HepG2 (cell line): Measurements from ENCODE around the gene PPM1G. TPM values are rescaled to one million over a fixed set of nuclear protein-coding genes. Genes with fewer than 3 reads are reported as not detected.

ENCODE experiments used
- CENPT ChIP-seq: sonication (generic); formaldehyde crosslinking; IDR thresholded peaks from 2 replicates; pipeline ENCODE4 v1.8.0; 2022; ENCODE audit warnings: low read depth, mild to moderate bottlenecking, moderate library complexity, missing genetic modification reagents
- NFE2L1 ChIP-seq: sonication (generic); formaldehyde crosslinking; IDR thresholded peaks from 2 replicates; pipeline ENCODE4 v1.4.0; 2020; ENCODE audit warnings: missing genetic modification reagents, mild to moderate bottlenecking, borderline replicate concordance
- TAF1 ChIP-seq: sonication (generic); formaldehyde crosslinking; IDR thresholded peaks from 2 replicates; pipeline ENCODE4 v1.4.0; 2020; ENCODE audit warnings: missing genetic modification reagents
- TCF7 ChIP-seq: sonication (generic); IDR thresholded peaks from 2 replicates; pipeline ENCODE4 v1.6.1; 2016; ENCODE audit warnings: antibody characterized with exemption, low read depth
- TOE1 ChIP-seq: sonication (generic); formaldehyde crosslinking; IDR thresholded peaks from 2 replicates; pipeline ENCODE4 v1.4.0; 2020; ENCODE audit warnings: mild to moderate bottlenecking, missing genetic modification reagents
- YEATS4 ChIP-seq: sonication (generic); formaldehyde crosslinking; IDR thresholded peaks from 2 replicates; pipeline ENCODE4 v1.4.0; 2020; ENCODE audit warnings: missing genetic modification reagents, borderline replicate concordance
- ZBTB38 ChIP-seq: sonication (generic); formaldehyde crosslinking; IDR thresholded peaks from 2 replicates; pipeline ENCODE4 v1.5.1; 2020; ENCODE audit warnings: mild to moderate bottlenecking, missing genetic modification reagents
- ZNF619 ChIP-seq: sonication (generic); formaldehyde crosslinking; IDR thresholded peaks from 2 replicates; pipeline ENCODE4 v1.4.0; 2020; ENCODE audit warnings: mild to moderate bottlenecking, missing genetic modification reagents
- ZNF670 ChIP-seq: sonication (generic); formaldehyde crosslinking; IDR thresholded peaks from 2 replicates; pipeline ENCODE4 v1.8.0; 2022; ENCODE audit warnings: mild to moderate bottlenecking, missing genetic modification reagents, borderline replicate concordance
- ZNF788 ChIP-seq: sonication (generic); formaldehyde crosslinking; IDR thresholded peaks from 2 replicates; pipeline ENCODE4 v1.5.0; 2020; ENCODE audit warnings: mild to moderate bottlenecking, missing genetic modification reagents, borderline replicate concordance
- polyA plus RNA-seq, 8 experiments: library from polyadenylated mRNA; depleted of rRNA in 3 of 8; stranded (reverse) in 7 of 8; unstranded in 1 of 8; fragments of >200 nt; fragmentation: Illumina TruSeq in 4 of 8; extraction: Trizol in 4 of 8; gene quantifications; 2 replicates each; pipeline versions ENCODE4 v1.2.1 to v1.2.3, GENCODE V29; 2011 to 2016; ENCODE audit warnings: low read depth in 4 of 8, missing spikeins in 1 of 8, mixed read lengths in 1 of 8; ENCODE audit not compliant: insufficient read depth in 1 of 8
- total RNA-seq, 5 experiments: library from RNA; depleted of rRNA; stranded (reverse); fragments of >200 nt; fragmentation: Illumina TruSeq; extraction: Trizol; gene quantifications; 2 replicates each; pipeline ENCODE4 v1.2.3, GENCODE V29; 2016; ENCODE audit warnings: low read depth in 1 of 5
- TF ChIP-seq, protein P1 (sequence below): sonication (generic); formaldehyde crosslinking; IDR thresholded peaks from 2 replicates; pipeline ENCODE4 v1.4.0; 2020; ENCODE audit warnings: mild to moderate bottlenecking, missing genetic modification reagents, borderline replicate concordance
- TF ChIP-seq, protein P2 (sequence below): sonication (generic); formaldehyde crosslinking; IDR thresholded peaks from 2 replicates; pipeline ENCODE4 v1.5.0; 2020; ENCODE audit warnings: missing genetic modification reagents
- TF ChIP-seq, protein P3 (sequence below): sonication (generic); formaldehyde crosslinking; IDR thresholded peaks from 2 replicates; pipeline ENCODE4 v1.9.0; 2021; ENCODE audit warnings: mild to moderate bottlenecking, missing genetic modification reagents
- TF ChIP-seq, protein P4 (sequence below): sonication (generic); formaldehyde crosslinking; IDR thresholded peaks from 2 replicates; pipeline ENCODE4 v1.8.0; 2022; ENCODE audit warnings: missing genetic modification reagents, mild to moderate bottlenecking, borderline replicate concordance

PPM1G gene
- total and polyA plus RNA-seq, 2 of the 13 experiments (the other 11 are each of a cell fraction or from before 2014, with no cell fraction given): 58.2 to 213 TPM

DNA sequence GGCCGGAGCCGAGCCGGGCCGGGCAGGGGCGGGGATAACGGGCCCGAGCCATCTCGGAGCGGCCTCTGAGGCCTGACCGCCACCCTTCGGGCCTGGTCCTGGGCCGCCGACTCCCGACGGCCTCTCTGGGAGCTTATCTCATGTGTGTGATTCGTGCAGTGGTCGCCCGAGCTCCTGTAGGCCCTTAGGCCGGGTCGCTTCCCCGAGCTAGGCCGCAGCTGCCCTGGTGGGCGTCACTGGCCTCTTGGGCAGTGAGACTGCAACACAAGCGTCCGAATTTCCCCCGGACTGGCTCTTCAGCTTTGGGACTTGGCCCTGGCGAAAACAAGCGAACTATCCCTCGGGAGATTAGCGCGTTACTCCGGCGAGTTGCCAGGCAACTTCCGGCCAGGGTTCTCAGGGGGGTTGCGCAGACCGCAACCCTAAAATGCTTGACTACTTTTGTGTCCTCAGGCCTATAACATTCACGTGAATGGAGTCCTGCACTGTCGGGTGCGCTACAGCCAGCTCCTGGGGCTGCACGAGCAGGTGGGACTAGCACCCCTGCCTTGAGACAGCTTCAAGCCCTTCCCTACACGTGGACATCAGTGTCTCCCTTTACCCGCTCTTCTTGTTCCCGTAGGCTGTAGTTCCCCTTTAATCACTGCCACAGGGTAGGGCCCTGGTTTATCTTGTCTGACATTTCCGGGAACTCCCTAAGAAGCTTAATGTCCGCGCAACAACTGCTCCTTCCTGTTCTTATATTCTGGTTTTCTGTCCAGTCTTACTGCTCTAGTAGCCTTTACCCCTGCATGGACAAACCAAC is 38.4 kb downstream of the PPM1G start (continued):
- TF ChIP-seq, protein P1, sequence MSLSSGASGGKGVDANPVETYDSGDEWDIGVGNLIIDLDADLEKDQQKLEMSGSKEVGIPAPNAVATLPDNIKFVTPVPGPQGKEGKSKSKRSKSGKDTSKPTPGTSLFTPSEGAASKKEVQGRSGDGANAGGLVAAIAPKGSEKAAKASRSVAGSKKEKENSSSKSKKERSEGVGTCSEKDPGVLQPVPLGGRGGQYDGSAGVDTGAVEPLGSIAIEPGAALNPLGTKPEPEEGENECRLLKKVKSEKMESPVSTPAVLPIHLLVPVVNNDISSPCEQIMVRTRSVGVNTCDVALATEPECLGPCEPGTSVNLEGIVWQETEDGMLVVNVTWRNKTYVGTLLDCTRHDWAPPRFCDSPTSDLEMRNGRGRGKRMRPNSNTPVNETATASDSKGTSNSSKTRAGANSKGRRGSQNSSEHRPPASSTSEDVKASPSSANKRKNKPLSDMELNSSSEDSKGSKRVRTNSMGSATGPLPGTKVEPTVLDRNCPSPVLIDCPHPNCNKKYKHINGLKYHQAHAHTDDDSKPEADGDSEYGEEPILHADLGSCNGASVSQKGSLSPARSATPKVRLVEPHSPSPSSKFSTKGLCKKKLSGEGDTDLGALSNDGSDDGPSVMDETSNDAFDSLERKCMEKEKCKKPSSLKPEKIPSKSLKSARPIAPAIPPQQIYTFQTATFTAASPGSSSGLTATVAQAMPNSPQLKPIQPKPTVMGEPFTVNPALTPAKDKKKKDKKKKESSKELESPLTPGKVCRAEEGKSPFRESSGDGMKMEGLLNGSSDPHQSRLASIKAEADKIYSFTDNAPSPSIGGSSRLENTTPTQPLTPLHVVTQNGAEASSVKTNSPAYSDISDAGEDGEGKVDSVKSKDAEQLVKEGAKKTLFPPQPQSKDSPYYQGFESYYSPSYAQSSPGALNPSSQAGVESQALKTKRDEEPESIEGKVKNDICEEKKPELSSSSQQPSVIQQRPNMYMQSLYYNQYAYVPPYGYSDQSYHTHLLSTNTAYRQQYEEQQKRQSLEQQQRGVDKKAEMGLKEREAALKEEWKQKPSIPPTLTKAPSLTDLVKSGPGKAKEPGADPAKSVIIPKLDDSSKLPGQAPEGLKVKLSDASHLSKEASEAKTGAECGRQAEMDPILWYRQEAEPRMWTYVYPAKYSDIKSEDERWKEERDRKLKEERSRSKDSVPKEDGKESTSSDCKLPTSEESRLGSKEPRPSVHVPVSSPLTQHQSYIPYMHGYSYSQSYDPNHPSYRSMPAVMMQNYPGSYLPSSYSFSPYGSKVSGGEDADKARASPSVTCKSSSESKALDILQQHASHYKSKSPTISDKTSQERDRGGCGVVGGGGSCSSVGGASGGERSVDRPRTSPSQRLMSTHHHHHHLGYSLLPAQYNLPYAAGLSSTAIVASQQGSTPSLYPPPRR (CRISPR knock-in tag): no peak
- no peak for TF ChIP-seq ZBTB38 (CRISPR knock-in tag)
- TF ChIP-seq, protein P2, sequence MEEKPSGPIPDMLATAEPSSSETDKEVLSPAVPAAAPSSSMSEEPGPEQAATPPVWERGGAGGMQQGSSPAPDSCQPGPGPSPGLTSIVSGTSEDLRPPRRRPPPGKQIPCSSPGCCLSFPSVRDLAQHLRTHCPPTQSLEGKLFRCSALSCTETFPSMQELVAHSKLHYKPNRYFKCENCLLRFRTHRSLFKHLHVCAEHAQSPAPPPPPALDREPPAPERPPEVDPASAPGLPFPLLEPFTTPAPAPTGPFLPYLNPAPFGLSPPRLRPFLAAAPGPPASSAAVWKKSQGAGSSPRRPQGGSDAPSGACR (CRISPR knock-in tag): peak; percentile 4; the same call in 1 of the 2 replicates
- no peak for TF ChIP-seq ZNF619 (CRISPR knock-in tag)
- TF ChIP-seq CENPT: peak; percentile 83
- no peak; the same call in 1 of the 2 replicates for TF ChIP-seq TOE1
- TF ChIP-seq, protein P3, sequence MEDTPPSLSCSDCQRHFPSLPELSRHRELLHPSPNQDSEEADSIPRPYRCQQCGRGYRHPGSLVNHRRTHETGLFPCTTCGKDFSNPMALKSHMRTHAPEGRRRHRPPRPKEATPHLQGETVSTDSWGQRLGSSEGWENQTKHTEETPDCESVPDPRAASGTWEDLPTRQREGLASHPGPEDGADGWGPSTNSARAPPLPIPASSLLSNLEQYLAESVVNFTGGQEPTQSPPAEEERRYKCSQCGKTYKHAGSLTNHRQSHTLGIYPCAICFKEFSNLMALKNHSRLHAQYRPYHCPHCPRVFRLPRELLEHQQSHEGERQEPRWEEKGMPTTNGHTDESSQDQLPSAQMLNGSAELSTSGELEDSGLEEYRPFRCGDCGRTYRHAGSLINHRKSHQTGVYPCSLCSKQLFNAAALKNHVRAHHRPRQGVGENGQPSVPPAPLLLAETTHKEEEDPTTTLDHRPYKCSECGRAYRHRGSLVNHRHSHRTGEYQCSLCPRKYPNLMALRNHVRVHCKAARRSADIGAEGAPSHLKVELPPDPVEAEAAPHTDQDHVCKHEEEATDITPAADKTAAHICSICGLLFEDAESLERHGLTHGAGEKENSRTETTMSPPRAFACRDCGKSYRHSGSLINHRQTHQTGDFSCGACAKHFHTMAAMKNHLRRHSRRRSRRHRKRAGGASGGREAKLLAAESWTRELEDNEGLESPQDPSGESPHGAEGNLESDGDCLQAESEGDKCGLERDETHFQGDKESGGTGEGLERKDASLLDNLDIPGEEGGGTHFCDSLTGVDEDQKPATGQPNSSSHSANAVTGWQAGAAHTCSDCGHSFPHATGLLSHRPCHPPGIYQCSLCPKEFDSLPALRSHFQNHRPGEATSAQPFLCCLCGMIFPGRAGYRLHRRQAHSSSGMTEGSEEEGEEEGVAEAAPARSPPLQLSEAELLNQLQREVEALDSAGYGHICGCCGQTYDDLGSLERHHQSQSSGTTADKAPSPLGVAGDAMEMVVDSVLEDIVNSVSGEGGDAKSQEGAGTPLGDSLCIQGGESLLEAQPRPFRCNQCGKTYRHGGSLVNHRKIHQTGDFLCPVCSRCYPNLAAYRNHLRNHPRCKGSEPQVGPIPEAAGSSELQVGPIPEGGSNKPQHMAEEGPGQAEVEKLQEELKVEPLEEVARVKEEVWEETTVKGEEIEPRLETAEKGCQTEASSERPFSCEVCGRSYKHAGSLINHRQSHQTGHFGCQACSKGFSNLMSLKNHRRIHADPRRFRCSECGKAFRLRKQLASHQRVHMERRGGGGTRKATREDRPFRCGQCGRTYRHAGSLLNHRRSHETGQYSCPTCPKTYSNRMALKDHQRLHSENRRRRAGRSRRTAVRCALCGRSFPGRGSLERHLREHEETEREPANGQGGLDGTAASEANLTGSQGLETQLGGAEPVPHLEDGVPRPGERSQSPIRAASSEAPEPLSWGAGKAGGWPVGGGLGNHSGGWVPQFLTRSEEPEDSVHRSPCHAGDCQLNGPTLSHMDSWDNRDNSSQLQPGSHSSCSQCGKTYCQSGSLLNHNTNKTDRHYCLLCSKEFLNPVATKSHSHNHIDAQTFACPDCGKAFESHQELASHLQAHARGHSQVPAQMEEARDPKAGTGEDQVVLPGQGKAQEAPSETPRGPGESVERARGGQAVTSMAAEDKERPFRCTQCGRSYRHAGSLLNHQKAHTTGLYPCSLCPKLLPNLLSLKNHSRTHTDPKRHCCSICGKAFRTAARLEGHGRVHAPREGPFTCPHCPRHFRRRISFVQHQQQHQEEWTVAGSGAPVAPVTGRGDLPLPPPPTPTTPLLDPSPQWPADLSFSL (CRISPR knock-in tag): no peak
- TF ChIP-seq, protein P4, sequence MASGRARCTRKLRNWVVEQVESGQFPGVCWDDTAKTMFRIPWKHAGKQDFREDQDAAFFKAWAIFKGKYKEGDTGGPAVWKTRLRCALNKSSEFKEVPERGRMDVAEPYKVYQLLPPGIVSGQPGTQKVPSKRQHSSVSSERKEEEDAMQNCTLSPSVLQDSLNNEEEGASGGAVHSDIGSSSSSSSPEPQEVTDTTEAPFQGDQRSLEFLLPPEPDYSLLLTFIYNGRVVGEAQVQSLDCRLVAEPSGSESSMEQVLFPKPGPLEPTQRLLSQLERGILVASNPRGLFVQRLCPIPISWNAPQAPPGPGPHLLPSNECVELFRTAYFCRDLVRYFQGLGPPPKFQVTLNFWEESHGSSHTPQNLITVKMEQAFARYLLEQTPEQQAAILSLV: 0 out of 2 replicates have a peak, but pooled peaks have one; percentile 1
- no peak for TF ChIP-seq YEATS4
- TF ChIP-seq ZNF788 (CRISPR knock-in tag): no peak
- no peak for TF ChIP-seq NFE2L1
- no peak for TF ChIP-seq TCF7
- TF ChIP-seq TAF1 (CRISPR knock-in tag): no peak; the same call in 1 of the 2 replicates
- TF ChIP-seq ZNF670: peak; percentile 6; the same call in 1 of the 2 replicates
